ENCODE measurements around the gene OR6S1.
"Not testable (repeated sequence)": the region's sequence is repeated elsewhere in the genome, so short reads cannot be mapped to it uniquely, and the experiment has no call there.

Gene OR6S1

DNA sequence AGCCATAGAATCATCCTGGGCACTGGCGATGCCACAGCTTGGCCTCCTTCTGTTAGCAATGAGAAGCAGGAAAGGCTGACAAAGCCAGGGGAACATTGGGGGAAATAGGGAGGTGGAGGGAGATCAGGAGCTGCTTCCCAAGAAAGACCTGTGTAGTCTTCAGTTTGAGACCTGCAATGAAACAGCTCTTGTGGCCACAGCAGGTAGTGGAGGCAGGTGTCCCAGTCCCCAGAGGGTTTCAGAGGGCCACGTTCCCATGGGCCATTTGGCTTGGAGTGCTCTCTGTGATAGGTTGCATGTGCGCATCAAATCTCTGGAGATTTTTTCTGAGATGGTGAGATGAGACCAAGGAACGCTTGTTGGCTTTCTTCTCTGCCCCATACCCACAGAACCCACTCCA lies 14.4 kb upstream of the OR6S1 start:
- Histone ChIP-seq H3K4me3 (ENCODE audit: low read length in 2 of 2) (no peak overlapping the region), H3K9me3 (ENCODE audit: control insufficient read depth in 2 of 2, low read length in 2 of 2) (no peaks in the 10 kb centered on the region), H3K4me1 (ENCODE audit: control insufficient read depth in 2 of 2, insufficient read depth in 2 of 2, low read length in 2 of 2) (no peaks in the 10 kb centered on the region), H3K36me3 (ENCODE audit: control insufficient read depth in 2 of 2, insufficient read depth in 2 of 2, low read length in 2 of 2) (no peaks in the 10 kb centered on the region), H3K27ac (ENCODE audit: low read depth in 2 of 2, low read length in 2 of 2) (no peak overlapping the region), H3K9ac (ENCODE audit: low read depth in 1 of 2, low read length in 2 of 2) (no peak overlapping the region), H3K27me3 (ENCODE audit: control insufficient read depth in 2 of 2, insufficient read depth in 2 of 2, low read length in 2 of 2) (peaks cover 26 to 41% of the 10 kb centered on the region in 2 donors)

DNA sequence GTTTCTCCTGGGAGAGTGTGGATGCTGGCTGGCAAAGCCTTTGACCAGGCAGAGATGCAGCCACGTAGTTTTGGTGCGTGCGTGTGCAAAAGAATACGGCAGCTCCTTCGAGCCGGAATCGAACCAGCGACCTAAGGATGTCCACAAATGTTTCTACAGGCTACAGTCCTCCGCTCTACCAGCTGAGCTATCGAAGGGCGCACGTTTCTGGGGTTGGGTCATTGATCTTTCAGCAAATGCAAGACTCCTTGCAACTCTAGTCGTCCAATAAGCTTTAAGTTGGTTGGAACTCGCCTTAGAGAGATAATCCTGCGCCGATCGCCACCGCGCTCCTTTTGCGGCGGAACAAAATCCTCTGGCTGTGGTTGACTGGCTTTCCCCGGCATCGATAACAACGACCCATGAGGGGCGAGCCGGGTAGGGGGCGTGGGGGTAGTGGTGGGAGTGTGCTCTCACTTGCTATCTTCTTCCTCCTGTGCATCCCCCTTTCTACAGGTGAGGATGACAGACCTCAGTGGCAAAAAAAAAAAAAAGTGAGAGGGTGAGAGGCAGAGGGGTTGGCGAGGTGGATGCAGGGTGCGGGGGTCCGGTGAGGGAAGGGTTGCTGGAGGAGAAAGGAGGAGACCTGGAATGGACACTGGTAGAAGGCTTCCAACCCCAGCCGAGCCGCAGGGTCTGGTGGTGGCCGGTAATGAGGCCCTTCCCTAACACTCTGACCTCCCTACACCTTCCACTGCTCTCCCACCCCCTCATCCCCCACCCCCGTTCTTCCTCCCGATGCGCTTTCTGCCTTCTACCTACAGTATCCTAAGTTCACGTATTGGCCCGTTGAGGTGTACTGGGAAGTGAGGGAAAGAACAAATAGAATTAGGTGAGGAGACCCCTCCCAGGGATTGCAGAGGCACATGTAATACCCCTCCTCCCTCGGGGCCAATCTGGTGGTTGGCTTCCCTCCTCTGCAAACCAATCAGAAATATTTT lies 11.8 kb upstream of the OR6S1 start:
- H3K9me3 ChIP-seq (ENCODE audit: control insufficient read depth in 2 of 2, low read length in 2 of 2): no peaks in the 10 kb centered on the region
- H3K9ac ChIP-seq (ENCODE audit: low read depth in 1 of 2, low read length in 2 of 2): no peak overlapping the region
- H3K27ac ChIP-seq (ENCODE audit: low read depth in 2 of 2, low read length in 2 of 2): no peak overlapping the region
- peaks cover 26 to 37% of the 10 kb centered on the region in 2 donors for H3K27me3 ChIP-seq (ENCODE audit: control insufficient read depth in 2 of 2, insufficient read depth in 2 of 2, low read length in 2 of 2)
- no peaks in the 10 kb centered on the region for H3K4me1 ChIP-seq (ENCODE audit: control insufficient read depth in 2 of 2, insufficient read depth in 2 of 2, low read length in 2 of 2)
- H3K36me3 ChIP-seq (ENCODE audit: control insufficient read depth in 2 of 2, insufficient read depth in 2 of 2, low read length in 2 of 2): no peaks in the 10 kb centered on the region
- H3K4me3 ChIP-seq (ENCODE audit: low read length in 2 of 2): no peak overlapping the region

DNA sequence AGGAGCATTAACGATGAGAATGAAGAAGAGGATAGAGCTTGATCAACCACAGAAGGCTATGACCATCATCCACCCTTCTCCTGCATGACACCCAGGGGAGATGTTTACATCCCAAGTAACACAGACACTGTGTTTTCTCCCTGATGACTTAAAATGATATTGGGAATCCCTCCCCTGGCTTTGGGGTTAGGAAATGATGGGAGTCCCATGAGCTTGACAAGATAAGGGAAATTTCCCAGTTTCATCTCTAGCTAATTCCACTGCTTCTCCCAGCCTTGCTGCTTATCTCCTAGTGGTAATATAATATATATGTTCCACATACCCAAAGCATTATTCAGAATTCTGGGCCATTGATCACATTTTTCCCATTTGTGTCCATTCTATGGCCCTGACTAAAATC lies 4.0 kb upstream of the OR6S1 start:
- Histone ChIP-seq H3K4me3 (ENCODE audit: low read length in 2 of 2) (no peak overlapping the region), H3K36me3 (ENCODE audit: control insufficient read depth in 2 of 2, insufficient read depth in 2 of 2, low read length in 2 of 2) (no peaks in the 10 kb centered on the region), H3K4me1 (ENCODE audit: control insufficient read depth in 2 of 2, insufficient read depth in 2 of 2, low read length in 2 of 2) (no peaks in the 10 kb centered on the region), H3K27me3 (ENCODE audit: control insufficient read depth in 2 of 2, insufficient read depth in 2 of 2, low read length in 2 of 2) (peaks cover 0 to 3% of the 10 kb centered on the region in 2 donors), H3K9me3 (ENCODE audit: control insufficient read depth in 2 of 2, low read length in 2 of 2) (no peaks in the 10 kb centered on the region), H3K27ac (ENCODE audit: low read depth in 2 of 2, low read length in 2 of 2) (no peak overlapping the region), H3K9ac (ENCODE audit: low read depth in 1 of 2, low read length in 2 of 2) (no peak overlapping the region)

DNA sequence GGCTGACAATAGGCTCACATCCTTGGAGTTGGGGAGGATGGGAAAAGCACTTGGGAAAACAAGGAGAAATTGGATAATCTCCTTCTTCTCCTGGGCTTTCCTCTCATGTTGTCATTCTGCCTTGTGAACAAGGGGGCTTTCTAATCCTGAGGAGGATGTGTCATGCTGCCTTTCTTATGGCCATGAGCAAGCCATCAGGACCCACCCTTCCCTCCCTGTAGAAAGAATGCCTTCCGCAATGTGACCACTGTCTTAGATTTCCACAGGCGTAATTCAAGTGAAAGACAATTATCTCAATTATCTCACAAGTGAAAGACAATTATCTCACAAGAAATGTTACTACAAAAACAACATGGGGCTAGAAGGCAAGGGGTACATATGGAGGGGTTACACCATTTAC lies 3.0 kb upstream of the OR6S1 start:
- Histone ChIP-seq H3K27ac (ENCODE audit: low read depth in 2 of 2, low read length in 2 of 2) (no peak overlapping the region), H3K4me3 (ENCODE audit: low read length in 2 of 2) (no peak overlapping the region), H3K27me3 (ENCODE audit: control insufficient read depth in 2 of 2, insufficient read depth in 2 of 2, low read length in 2 of 2) (peaks cover 0 to 3% of the 10 kb centered on the region in 2 donors), H3K9me3 (ENCODE audit: control insufficient read depth in 2 of 2, low read length in 2 of 2) (no peaks in the 10 kb centered on the region), H3K36me3 (ENCODE audit: control insufficient read depth in 2 of 2, insufficient read depth in 2 of 2, low read length in 2 of 2) (no peaks in the 10 kb centered on the region), H3K4me1 (ENCODE audit: control insufficient read depth in 2 of 2, insufficient read depth in 2 of 2, low read length in 2 of 2) (no peaks in the 10 kb centered on the region), H3K9ac (ENCODE audit: low read depth in 1 of 2, low read length in 2 of 2) (no peak overlapping the region)

DNA sequence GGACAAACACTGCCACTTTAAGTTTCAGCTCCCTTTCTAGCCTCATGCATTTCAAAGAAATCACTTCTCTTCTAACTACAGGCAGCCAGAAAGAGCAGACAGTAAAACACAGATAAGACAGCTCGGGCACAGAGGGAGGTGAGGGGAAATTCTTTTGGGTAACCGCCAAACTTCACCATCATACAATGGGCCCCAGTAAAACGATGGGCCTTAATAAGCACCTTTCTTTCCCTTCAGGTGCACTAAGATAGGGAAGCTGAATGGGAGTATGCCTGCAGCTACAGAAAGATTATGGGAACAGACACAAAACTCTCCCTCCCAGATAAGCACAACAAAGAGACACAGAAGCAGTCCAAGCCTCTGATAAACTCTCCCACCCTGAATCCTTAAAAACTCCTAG lies 1.3 kb upstream of the OR6S1 start:
- not testable (repeated sequence) for H3K27ac ChIP-seq (ENCODE audit: low read depth in 2 of 2, low read length in 2 of 2); H3K4me1 ChIP-seq (ENCODE audit: control insufficient read depth in 2 of 2, insufficient read depth in 2 of 2, low read length in 2 of 2); H3K36me3 ChIP-seq (ENCODE audit: control insufficient read depth in 2 of 2, insufficient read depth in 2 of 2, low read length in 2 of 2); H3K4me3 ChIP-seq (ENCODE audit: low read length in 2 of 2); H3K9ac ChIP-seq (ENCODE audit: low read depth in 1 of 2, low read length in 2 of 2); H3K27me3 ChIP-seq (ENCODE audit: control insufficient read depth in 2 of 2, insufficient read depth in 2 of 2, low read length in 2 of 2); H3K9me3 ChIP-seq (ENCODE audit: control insufficient read depth in 2 of 2, low read length in 2 of 2)

DNA sequence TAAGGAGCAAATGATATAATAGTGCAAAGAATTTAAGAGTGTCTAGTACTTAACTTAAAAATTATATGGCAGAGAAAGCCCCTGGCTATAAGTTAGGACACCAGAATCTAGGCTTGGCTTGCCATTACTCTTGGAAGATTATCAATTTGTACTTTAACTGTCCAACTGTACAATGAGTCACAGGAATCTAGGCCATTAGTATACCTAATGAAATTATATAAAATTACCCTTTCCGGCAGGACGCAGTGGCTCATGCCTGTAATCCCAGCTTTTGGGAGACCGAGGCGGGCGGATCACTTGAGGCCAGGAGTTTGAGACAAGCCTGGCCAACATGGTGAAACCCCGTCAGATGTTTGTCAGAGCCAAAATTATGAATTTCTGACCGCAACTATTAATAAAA lies 691 bp upstream of the OR6S1 start:
- Histone ChIP-seq H3K27ac (ENCODE audit: low read depth in 2 of 2, low read length in 2 of 2) (no peak overlapping the region), H3K27me3 (ENCODE audit: control insufficient read depth in 2 of 2, insufficient read depth in 2 of 2, low read length in 2 of 2) (peaks cover 0 to 3% of the 10 kb centered on the region in 2 donors), H3K36me3 (ENCODE audit: control insufficient read depth in 2 of 2, insufficient read depth in 2 of 2, low read length in 2 of 2) (no peaks in the 10 kb centered on the region), H3K9me3 (ENCODE audit: control insufficient read depth in 2 of 2, low read length in 2 of 2) (no peaks in the 10 kb centered on the region), H3K4me3 (ENCODE audit: low read length in 2 of 2) (no peak overlapping the region), H3K4me1 (ENCODE audit: control insufficient read depth in 2 of 2, insufficient read depth in 2 of 2, low read length in 2 of 2) (no peaks in the 10 kb centered on the region), H3K9ac (ENCODE audit: low read depth in 1 of 2, low read length in 2 of 2) (no peak overlapping the region)

DNA sequence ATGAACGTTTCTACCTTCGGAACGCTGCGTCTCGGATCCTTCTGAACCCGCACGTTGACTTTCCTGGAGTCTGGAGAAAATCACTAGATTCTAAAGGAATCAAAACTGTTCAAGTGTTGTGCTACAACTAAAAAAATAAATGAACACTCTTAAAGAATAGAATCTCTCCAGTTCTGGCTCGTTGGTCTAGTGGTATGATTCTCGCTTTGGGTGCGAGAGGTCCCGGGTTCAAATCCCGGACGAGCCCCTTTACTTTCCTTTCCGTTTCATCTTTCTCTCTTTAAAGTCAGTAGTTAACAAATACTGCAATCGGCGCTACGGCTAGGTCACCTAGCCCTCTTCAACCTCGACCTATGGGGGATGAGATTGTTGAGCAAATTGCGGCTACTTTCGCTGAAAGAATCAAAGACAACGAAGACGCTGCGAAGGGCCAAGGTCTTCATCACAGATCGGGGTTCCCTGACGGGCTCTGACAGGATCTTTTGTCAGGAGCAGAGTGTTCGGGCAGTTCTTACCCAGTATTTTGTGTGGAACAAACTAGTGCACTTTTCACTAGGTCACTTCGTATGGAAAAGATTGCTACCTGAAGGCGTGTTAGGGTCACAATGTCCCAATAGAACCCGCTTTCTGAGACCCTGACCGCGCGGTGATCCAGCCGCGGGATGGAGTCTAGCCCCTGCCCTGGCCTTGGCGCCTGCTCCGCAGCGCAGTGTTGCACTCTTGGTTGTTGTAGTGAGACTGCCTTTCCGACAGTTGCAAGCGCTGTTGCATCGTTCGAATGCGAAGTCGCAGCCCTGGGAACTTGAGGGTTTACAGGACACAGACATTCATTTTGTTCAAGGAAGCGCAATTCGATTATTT lies 8.4 kb downstream of the OR6S1 start:
- H3K36me3 ChIP-seq (ENCODE audit: control insufficient read depth in 2 of 2, insufficient read depth in 2 of 2, low read length in 2 of 2): no peaks in the 10 kb centered on the region
- H3K4me3 ChIP-seq (ENCODE audit: low read length in 2 of 2): peak overlapping the region; percentile 20 to 66
- H3K27ac ChIP-seq (ENCODE audit: low read depth in 2 of 2, low read length in 2 of 2): no peak overlapping the region
- H3K9ac ChIP-seq (ENCODE audit: low read depth in 1 of 2, low read length in 2 of 2): peak overlapping the region in 1 of 2 donors; percentile 9
- H3K27me3 ChIP-seq (ENCODE audit: control insufficient read depth in 2 of 2, insufficient read depth in 2 of 2, low read length in 2 of 2): peaks cover 3 to 8% of the 10 kb centered on the region in 2 donors
- peaks cover 15% of the 10 kb centered on the region in 2 donors for H3K4me1 ChIP-seq (ENCODE audit: control insufficient read depth in 2 of 2, insufficient read depth in 2 of 2, low read length in 2 of 2)
- H3K9me3 ChIP-seq (ENCODE audit: control insufficient read depth in 2 of 2, low read length in 2 of 2): no peaks in the 10 kb centered on the region

DNA sequence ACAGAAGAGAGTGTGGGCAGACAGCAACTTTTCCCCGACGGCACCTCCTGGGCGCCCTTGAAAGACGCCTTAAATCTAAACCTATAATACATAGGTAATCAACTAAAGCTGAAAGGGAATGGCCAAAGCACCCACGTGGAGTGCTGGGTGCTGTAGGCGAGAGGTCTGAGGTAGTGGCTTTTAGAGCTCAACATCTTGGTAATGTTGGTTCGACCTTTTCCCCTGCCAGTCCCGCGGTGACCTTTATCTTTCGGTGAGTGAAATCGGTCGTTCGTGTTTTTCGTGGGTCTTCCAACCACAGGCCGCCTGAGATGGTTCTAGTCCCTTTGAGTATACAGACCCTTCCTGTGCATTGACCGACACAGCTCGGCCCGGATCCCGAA lies 9.1 kb downstream of the OR6S1 start:
- Histone ChIP-seq H3K27ac (ENCODE audit: low read depth in 2 of 2, low read length in 2 of 2) (no peak overlapping the region), H3K4me1 (ENCODE audit: control insufficient read depth in 2 of 2, insufficient read depth in 2 of 2, low read length in 2 of 2) (peaks cover 15% of the 10 kb centered on the region in 2 donors), H3K27me3 (ENCODE audit: control insufficient read depth in 2 of 2, insufficient read depth in 2 of 2, low read length in 2 of 2) (peaks cover 3 to 10% of the 10 kb centered on the region in 2 donors), H3K9ac (ENCODE audit: low read depth in 1 of 2, low read length in 2 of 2) (peak overlapping the region in 1 of 2 donors; percentile 9), H3K36me3 (ENCODE audit: control insufficient read depth in 2 of 2, insufficient read depth in 2 of 2, low read length in 2 of 2) (no peaks in the 10 kb centered on the region), H3K9me3 (ENCODE audit: control insufficient read depth in 2 of 2, low read length in 2 of 2) (no peaks in the 10 kb centered on the region), H3K4me3 (ENCODE audit: low read length in 2 of 2) (peak overlapping the region; percentile 11 to 66)

DNA sequence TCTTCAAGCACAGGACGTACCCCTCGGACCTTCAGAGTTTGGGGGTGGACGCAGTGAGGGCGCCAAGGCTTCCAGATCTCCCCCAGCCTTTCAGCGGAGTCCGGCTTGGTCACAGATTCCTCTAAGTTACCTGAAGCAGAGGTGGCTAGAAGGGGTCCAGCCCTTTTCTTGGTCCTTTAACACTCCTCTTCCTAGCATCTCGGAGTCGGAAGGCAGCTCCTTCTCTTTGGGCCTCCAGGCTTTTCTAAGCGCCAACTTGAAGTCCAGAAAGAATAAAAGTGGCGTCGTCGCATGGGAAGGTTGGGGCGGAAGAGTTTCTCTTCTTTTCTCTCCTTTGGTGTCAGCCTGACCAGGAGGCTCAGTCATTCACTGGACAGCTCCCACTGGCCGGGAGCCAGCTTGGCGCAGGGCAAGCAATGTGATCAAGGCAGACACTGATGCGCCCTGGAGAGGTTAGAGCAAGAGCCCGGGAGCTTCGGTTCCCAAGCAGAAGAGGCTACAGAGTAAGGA lies 9.6 kb downstream of the OR6S1 start:
- peak overlapping the region; percentile 11 to 66 for H3K4me3 ChIP-seq (ENCODE audit: low read length in 2 of 2)
- peak overlapping the region in 1 of 2 donors; percentile 15 for H3K9ac ChIP-seq (ENCODE audit: low read depth in 1 of 2, low read length in 2 of 2)
- H3K27me3 ChIP-seq (ENCODE audit: control insufficient read depth in 2 of 2, insufficient read depth in 2 of 2, low read length in 2 of 2): peaks cover 3 to 10% of the 10 kb centered on the region in 2 donors
- no peaks in the 10 kb centered on the region for H3K36me3 ChIP-seq (ENCODE audit: control insufficient read depth in 2 of 2, insufficient read depth in 2 of 2, low read length in 2 of 2)
- H3K9me3 ChIP-seq (ENCODE audit: control insufficient read depth in 2 of 2, low read length in 2 of 2): no peaks in the 10 kb centered on the region
- H3K27ac ChIP-seq (ENCODE audit: low read depth in 2 of 2, low read length in 2 of 2): no peak overlapping the region
- peaks cover 15% of the 10 kb centered on the region in 2 donors for H3K4me1 ChIP-seq (ENCODE audit: control insufficient read depth in 2 of 2, insufficient read depth in 2 of 2, low read length in 2 of 2)
